ENCODE data around the gene SEMA6B.

SEMA6B gene

DNA sequence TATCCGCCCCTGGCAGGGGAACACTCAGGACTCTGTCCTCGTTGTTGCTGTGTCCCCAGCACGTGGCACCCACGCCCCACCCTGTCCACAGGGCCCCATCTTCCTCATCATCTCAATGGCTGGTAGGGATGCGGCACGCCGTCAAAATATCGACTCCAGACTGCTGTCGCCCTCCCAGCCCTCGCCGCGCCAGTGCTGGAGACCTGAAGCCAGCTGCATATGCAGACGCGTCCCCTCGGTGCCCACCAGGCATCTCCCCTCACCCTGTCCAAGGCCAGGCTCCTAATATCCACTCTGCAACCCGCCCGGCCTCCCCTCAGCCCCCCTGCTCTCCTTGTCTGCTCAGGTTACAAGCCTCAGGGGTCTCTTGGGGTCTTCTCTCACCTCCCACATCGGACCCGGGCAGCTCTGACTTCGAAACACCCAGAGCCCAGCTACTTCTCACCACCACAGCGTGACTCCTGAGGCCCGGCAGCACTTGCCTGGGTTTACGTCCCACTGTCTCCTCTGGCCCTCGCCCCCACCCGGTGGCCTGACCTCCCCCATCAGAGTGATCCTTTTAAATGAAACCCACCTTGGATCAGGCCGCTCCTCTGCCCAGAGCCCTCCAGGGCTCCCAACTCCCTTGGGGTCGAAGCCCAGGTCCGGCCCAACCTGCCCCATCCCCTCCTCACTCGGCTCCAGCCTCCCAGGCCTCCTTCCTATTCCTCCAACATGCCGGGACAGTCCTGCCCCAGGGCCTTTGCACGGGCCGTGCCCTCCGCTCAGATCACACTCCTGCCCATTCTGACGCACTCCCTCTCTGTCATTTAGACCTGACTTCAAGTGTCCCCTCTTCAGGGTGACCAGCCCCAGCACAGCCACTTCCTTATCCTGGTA is 53.7 kb downstream of the SEMA6B start:
- peaks cover 41% of the 10 kb centered on the region for H3K36me3 ChIP-seq (ENCODE audit: control insufficient read depth, insufficient read depth, low read length)
- no peak overlapping the region for H3K9ac ChIP-seq (ENCODE audit: low read depth, low read length)
- H3K4me3 ChIP-seq (ENCODE audit: low read depth, low read length) = no peak overlapping the region
- H3K9me3 ChIP-seq (ENCODE audit: control insufficient read depth, insufficient read depth, low read length) = no peaks in the 10 kb centered on the region
- H3K27me3 ChIP-seq (ENCODE audit: control insufficient read depth, insufficient read depth, low read length) = peaks cover 1% of the 10 kb centered on the region
- no peaks in the 10 kb centered on the region for H3K4me1 ChIP-seq (ENCODE audit: control insufficient read depth, insufficient read depth, low read length)

GRCh38 chr19:4504891-4505569 is 54.5 kb downstream of the SEMA6B start:
- no peak overlapping the region for H3K4me3 ChIP-seq (ENCODE audit: low read depth, low read length)
- H3K4me1 ChIP-seq (ENCODE audit: control insufficient read depth, insufficient read depth, low read length) = no peaks in the 10 kb centered on the region
- H3K27me3 ChIP-seq (ENCODE audit: control insufficient read depth, insufficient read depth, low read length) = no peaks in the 10 kb centered on the region
- H3K9ac ChIP-seq (ENCODE audit: low read depth, low read length) = no peak overlapping the region
- peaks cover 44% of the 10 kb centered on the region for H3K36me3 ChIP-seq (ENCODE audit: control insufficient read depth, insufficient read depth, low read length)
- no peaks in the 10 kb centered on the region for H3K9me3 ChIP-seq (ENCODE audit: control insufficient read depth, insufficient read depth, low read length)

- Histone ChIP-seq H3K36me3 (ENCODE audit: control insufficient read depth, insufficient read depth, low read length) (peaks cover 46% of the 10 kb centered on the region), H3K9me3 (ENCODE audit: control insufficient read depth, insufficient read depth, low read length) (no peaks in the 10 kb centered on the region), H3K4me3 (ENCODE audit: low read depth, low read length) (no peak overlapping the region), H3K27me3 (ENCODE audit: control insufficient read depth, insufficient read depth, low read length) (no peaks in the 10 kb centered on the region), H3K9ac (ENCODE audit: low read depth, low read length) (no peak overlapping the region), H3K4me1 (ENCODE audit: control insufficient read depth, insufficient read depth, low read length) (no peaks in the 10 kb centered on the region)
Measured at GRCh38 chr19:4504297-4504701, 55.2 kb downstream of the SEMA6B start.

DNA sequence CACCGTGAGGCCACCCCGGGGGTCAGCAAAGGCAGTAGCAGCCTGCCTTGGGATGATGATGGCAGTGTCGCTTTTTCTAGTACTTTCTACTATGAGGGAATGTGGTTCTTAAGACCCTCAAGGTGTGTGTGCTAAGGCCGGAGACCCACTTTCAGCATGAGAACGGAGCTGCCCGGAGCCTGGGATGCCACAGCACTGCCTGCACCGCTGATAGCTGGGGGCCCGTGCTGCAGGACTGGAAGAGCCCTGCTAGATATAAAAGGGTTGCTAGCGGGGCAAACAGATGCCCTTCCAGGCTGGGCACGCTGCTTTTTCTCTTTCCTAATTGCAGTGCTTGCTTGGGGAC is 55.7 kb downstream of the SEMA6B start:
- Histone ChIP-seq H3K27me3 (ENCODE audit: control insufficient read depth, insufficient read depth, low read length) (no peaks in the 10 kb centered on the region), H3K36me3 (ENCODE audit: control insufficient read depth, insufficient read depth, low read length) (peaks cover 46% of the 10 kb centered on the region), H3K4me3 (ENCODE audit: low read depth, low read length) (no peak overlapping the region), H3K4me1 (ENCODE audit: control insufficient read depth, insufficient read depth, low read length) (no peaks in the 10 kb centered on the region), H3K9ac (ENCODE audit: low read depth, low read length) (no peak overlapping the region), H3K9me3 (ENCODE audit: control insufficient read depth, insufficient read depth, low read length) (no peaks in the 10 kb centered on the region)

DNA sequence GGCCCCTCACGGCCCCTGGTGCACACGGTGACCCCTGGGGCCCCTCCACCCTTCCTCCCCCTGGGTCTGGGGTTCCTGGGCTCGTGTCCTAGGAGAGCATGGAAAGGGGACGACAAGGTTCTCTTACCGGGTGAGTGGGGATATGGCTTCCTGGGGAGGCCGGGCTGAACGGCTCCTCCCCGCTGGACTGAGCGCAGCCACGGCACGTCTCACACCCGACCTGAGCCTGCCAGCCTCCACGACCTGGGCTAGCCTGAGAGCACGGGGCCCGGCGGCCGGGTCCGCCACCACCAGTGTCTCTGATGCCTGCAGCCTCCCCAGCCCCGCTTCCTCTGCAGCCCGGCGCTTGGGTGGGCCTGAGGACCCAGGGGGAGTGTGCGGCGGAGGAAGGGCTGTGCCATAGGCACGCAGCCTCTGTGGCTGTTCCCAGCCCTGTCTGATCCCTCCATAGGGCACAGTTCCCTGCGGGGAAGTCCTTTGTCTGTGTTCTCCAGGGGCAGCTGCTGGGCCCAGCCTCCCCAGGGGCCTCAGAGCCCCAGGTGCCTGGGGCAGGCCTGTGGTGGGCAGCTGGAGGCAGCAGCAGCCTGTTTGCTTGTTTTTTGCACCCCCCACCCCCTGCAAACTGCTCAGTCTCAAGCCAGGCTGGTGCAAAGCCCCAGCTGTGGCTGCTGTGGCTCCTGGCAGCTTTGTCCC is 56.2 kb downstream of the SEMA6B start:
- Histone ChIP-seq H3K9me3 (ENCODE audit: control insufficient read depth, insufficient read depth, low read length) (no peaks in the 10 kb centered on the region), H3K9ac (ENCODE audit: low read depth, low read length) (no peak overlapping the region), H3K4me1 (ENCODE audit: control insufficient read depth, insufficient read depth, low read length) (no peaks in the 10 kb centered on the region), H3K4me3 (ENCODE audit: low read depth, low read length) (no peak overlapping the region), H3K27me3 (ENCODE audit: control insufficient read depth, insufficient read depth, low read length) (no peaks in the 10 kb centered on the region), H3K36me3 (ENCODE audit: control insufficient read depth, insufficient read depth, low read length) (peaks cover 51% of the 10 kb centered on the region)

DNA sequence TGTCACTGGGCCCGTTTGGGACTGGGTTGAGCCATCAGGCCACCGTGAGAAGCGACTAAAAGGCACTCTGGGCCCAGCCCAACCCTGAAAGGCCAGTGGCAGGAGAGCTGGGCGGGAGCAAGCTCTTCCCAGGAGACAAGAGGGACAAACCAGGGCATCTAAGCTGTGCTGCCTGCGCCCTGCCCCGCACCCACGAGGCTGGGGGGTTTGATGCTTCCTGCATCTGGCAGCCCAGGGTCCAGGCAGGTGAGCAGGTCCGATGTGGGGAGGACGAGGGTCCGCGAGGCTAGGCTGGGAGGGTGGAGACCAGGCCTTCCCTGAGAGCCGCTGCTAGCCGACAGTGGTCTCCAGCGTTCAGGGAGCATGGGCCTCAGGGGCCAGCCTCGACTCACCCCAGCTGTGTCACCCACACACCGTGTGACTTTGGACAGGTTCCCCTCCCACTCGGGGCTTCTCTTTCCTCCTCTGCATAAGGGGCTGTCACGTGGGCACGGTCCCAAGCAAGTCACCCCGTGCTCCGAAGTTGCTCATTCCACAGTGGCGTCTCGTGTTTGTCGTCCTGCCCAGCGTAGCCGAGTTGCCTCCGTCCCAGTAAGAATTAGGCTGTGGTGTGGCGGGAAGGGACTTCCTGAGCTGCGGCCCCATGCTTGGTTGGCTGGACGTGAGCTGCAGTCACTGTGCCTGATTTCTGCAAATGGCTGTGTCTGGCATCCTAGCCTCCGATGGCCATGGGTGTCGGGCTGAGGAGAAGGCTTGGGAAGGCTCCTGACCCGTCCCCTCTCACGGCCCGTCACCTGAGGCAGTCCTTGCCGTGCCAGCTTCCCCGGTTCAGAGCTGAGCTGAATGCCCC is 57.0 kb downstream of the SEMA6B start:
- Histone ChIP-seq H3K4me1 (ENCODE audit: control insufficient read depth, insufficient read depth, low read length) (no peaks in the 10 kb centered on the region), H3K9ac (ENCODE audit: low read depth, low read length) (no peak overlapping the region), H3K4me3 (ENCODE audit: low read depth, low read length) (no peak overlapping the region), H3K9me3 (ENCODE audit: control insufficient read depth, insufficient read depth, low read length) (no peaks in the 10 kb centered on the region), H3K36me3 (ENCODE audit: control insufficient read depth, insufficient read depth, low read length) (peaks cover 59% of the 10 kb centered on the region), H3K27me3 (ENCODE audit: control insufficient read depth, insufficient read depth, low read length) (no peaks in the 10 kb centered on the region)

GRCh38 chr19:4501691-4502090 is 57.8 kb downstream of the SEMA6B start:
- Histone ChIP-seq H3K9ac (ENCODE audit: low read depth, low read length) (no peak overlapping the region), H3K4me3 (ENCODE audit: low read depth, low read length) (no peak overlapping the region), H3K36me3 (ENCODE audit: control insufficient read depth, insufficient read depth, low read length) (peaks cover 62% of the 10 kb centered on the region), H3K9me3 (ENCODE audit: control insufficient read depth, insufficient read depth, low read length) (no peaks in the 10 kb centered on the region), H3K27me3 (ENCODE audit: control insufficient read depth, insufficient read depth, low read length) (no peaks in the 10 kb centered on the region), H3K4me1 (ENCODE audit: control insufficient read depth, insufficient read depth, low read length) (no peaks in the 10 kb centered on the region)

DNA sequence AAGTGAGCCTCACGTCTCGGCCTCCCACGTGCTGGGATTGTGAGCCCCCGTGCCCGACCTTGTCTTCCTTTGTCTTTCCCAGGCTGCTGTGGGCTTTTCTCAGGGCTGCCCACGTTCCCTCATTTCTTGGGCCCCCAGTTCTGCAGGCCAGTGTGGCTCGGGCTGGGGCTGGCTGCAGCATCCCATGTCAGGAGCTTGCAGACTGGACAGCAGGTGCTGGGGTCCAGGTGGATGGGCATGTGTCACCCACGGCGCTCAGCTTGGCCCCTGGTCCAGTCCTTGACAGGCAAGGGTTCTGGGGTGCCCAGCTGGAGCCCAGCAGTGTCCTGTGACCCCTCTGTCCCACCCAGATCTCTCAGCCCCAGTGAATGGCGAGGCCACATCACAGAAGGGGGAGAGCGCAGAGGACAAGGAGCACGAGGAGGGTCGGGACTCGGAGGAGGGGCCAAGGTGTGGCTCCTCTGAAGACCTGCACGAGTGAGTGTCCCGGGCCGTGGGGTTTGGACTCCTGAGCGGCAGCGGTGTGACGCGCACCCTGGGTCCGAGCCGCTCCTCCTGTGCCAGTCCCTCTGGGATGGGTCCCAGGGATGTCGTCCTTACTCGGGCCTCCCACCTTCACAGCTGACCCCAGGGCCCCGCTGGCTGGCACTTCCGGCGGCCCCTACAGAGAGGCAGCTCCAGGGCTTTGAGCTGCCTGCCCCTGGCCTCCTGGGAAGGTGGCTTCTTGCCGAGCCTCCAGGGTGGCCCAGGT is 58.5 kb downstream of the SEMA6B start:
- Histone ChIP-seq H3K4me1 (ENCODE audit: control insufficient read depth, insufficient read depth, low read length) (no peaks in the 10 kb centered on the region), H3K4me3 (ENCODE audit: low read depth, low read length) (no peak overlapping the region), H3K36me3 (ENCODE audit: control insufficient read depth, insufficient read depth, low read length) (peaks cover 67% of the 10 kb centered on the region), H3K27me3 (ENCODE audit: control insufficient read depth, insufficient read depth, low read length) (no peaks in the 10 kb centered on the region), H3K9ac (ENCODE audit: low read depth, low read length) (no peak overlapping the region), H3K9me3 (ENCODE audit: control insufficient read depth, insufficient read depth, low read length) (no peaks in the 10 kb centered on the region)

DNA sequence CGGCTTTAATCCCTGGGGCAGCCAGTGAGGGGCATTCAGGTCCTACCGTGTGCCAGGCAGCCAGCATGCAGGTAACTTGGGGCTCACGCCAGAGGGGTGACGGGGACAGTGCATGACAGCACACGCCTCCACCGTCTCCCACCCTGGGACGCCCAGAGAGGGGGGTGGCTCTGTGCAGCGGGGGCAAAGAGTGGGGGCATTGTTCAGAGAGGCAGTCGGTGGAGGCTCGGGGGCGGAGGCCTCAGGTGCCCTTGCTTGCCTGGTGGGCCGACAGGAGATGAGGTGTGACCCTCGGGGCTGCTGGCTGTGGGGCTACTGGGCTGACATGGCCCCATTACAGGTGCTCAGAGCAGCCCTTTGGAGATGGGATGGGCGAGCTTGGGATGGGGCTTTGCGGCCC is 59.6 kb downstream of the SEMA6B start:
- Histone ChIP-seq H3K4me1 (ENCODE audit: control insufficient read depth, insufficient read depth, low read length) (no peaks in the 10 kb centered on the region), H3K36me3 (ENCODE audit: control insufficient read depth, insufficient read depth, low read length) (peaks cover 66% of the 10 kb centered on the region), H3K27me3 (ENCODE audit: control insufficient read depth, insufficient read depth, low read length) (no peaks in the 10 kb centered on the region), H3K9me3 (ENCODE audit: control insufficient read depth, insufficient read depth, low read length) (no peaks in the 10 kb centered on the region), H3K9ac (ENCODE audit: low read depth, low read length) (no peak overlapping the region), H3K4me3 (ENCODE audit: low read depth, low read length) (no peak overlapping the region)

- Histone ChIP-seq H3K4me3 (ENCODE audit: low read depth, low read length) (no peak overlapping the region), H3K27me3 (ENCODE audit: control insufficient read depth, insufficient read depth, low read length) (no peaks in the 10 kb centered on the region), H3K9me3 (ENCODE audit: control insufficient read depth, insufficient read depth, low read length) (no peaks in the 10 kb centered on the region), H3K36me3 (ENCODE audit: control insufficient read depth, insufficient read depth, low read length) (peaks cover 68% of the 10 kb centered on the region), H3K4me1 (ENCODE audit: control insufficient read depth, insufficient read depth, low read length) (no peaks in the 10 kb centered on the region), H3K9ac (ENCODE audit: low read depth, low read length) (no peak overlapping the region)
Measured at GRCh38 chr19:4499318-4499717, 60.2 kb downstream of the SEMA6B start.

DNA sequence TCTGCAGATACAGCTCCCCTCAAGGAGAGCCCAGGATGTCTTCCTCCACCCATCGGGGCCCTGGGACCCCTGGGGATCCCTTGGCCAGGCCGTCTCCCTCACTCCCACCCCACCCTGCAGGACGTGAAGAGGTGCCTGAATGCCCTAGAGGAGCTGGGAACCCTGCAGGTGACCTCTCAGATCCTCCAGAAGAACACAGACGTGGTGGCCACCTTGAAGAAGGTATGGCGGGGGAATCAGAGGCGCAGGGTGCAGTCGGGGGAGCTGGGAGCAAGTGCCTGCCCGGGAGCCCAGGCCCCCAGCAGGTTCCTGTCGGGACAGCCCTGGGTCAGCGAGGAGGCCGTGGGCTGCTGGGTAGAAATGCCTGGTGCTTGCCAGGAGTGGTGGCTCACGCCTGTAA is 60.8 kb downstream of the SEMA6B start:
- Histone ChIP-seq H3K36me3 (ENCODE audit: control insufficient read depth, insufficient read depth, low read length) (peaks cover 72% of the 10 kb centered on the region), H3K9ac (ENCODE audit: low read depth, low read length) (no peak overlapping the region), H3K9me3 (ENCODE audit: control insufficient read depth, insufficient read depth, low read length) (no peaks in the 10 kb centered on the region), H3K27me3 (ENCODE audit: control insufficient read depth, insufficient read depth, low read length) (no peaks in the 10 kb centered on the region), H3K4me1 (ENCODE audit: control insufficient read depth, insufficient read depth, low read length) (no peaks in the 10 kb centered on the region), H3K4me3 (ENCODE audit: low read depth, low read length) (no peak overlapping the region)
